T-helper 2 cell (primary cell): Measurements from ENCODE around the gene TMEM205.
"Not testable (repeated sequence)": the region's sequence is repeated elsewhere in the genome, so short reads cannot be mapped to it uniquely, and the experiment has no call there.

Source experiments
- DNase-seq, 5 experiments: peaks; one replicate each; pipeline versions ENCODE4 v3.0.0 to v3.0.0-alpha.2; 2012 to 2022

Gene TMEM205

GRCh38 chr19:11373166-11373884, 27.3 kb upstream of the TMEM205 start:
- DNase-seq: no peak

DNA sequence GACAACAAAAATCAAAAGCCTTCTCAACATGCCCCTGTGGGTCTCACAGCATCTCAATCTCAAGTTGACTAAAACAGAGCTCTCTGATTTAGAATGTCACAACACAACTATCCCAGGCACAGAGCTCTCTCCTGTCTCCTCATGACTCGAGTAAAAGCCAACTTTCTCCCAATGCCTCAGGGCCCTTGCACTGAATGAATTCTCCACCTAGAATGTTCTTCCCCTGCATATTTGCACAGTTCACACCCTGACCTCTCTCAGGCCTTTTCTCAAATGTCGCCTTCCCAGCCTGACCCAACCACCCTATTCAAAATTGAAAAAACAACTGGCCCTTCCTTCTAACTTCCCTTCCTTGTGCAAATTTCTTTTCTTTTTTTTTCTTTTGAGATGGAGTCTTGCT, 24.7 kb upstream of the TMEM205 start:
- DNase-seq: no peak

GRCh38 chr19:11367528-11367927, 21.5 kb upstream of the TMEM205 start:
- DNase-seq: no peak

DNA sequence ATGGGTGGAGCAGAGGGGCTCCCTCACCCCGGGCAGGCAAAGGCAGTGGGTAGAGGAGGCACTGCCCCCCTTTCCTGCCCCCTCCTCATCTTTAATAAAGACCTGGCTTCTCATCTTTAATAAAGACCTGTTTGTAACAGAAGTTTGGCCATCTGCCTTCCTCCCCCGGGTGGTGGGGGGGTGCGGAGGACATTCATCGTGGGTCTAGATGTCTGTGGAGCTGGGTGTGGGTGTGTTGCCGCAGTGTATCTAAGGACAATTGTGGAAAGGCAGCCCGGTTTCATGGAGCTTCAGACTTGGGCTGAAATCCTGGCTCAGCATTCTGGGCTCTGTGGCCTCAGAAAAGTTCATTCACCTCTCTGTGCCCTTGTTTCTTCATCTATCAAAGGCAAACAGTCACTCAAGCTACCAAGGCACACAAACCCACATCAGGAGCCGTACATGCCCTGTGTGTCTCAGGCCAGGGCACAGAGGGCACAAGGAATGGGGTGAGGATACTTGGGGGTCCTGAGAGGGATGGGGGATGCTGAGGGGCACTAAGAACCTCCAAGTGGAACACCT, 19.6 kb upstream of the TMEM205 start:
- no peak for DNase-seq

DNA sequence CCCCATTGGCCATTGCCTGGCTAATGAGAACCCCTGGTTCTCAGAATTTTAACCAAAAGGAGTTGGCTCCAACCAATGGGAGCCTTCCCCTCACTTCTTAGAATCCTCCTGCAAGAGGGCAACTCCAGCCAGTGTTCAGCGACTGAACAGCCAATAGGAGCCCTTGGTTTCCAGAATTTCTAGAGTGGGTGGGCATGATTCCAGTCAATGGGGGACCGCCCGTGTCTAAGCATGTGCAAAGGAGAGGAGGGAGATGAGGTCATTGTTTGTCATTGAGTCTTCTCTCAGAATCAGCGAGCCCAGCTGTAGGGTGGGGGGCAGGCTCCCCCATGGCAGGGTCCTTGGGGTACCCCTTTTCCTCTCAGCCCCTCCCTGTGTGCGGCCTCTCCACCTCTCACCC, 18.9 kb upstream of the TMEM205 start:
- no peak for DNase-seq

DNA sequence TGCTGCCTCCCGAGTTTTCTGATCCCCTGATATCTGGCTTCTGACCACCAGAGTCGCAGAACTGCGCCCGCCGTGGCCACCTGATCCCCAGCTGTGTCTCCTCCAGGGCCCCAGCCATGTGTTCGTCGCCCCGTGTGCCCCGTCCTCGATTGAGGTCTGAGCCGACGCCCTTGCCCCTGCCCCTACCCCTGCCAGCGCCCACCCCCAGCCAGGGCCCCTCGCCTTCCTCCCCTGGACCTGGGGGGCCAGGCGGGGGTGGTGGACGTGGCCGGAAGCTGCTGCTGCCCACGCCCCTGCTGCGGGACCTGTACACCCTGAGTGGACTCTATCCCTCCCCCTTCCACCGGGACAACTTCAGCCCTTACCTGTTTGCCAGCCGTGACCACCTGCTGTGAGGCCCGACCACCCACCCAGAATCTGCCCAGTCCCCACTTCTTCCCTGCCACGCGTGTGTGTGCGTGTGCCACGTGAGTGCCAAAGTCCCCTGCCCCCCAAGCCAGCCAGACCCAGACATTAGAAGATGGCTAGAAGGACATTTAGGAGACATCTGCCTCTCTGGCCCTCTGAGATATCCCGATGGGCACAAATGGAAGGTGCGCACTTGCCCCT, 18.3 kb upstream of the TMEM205 start:
- no peak for DNase-seq

- no peak for DNase-seq
These were observed 17.8 kb upstream of the TMEM205 start for GRCh38 chr19:11363881-11364280.

GRCh38 chr19:11361771-11362731, 16.0 kb upstream of the TMEM205 start:
- DNase-seq: no peak

DNA sequence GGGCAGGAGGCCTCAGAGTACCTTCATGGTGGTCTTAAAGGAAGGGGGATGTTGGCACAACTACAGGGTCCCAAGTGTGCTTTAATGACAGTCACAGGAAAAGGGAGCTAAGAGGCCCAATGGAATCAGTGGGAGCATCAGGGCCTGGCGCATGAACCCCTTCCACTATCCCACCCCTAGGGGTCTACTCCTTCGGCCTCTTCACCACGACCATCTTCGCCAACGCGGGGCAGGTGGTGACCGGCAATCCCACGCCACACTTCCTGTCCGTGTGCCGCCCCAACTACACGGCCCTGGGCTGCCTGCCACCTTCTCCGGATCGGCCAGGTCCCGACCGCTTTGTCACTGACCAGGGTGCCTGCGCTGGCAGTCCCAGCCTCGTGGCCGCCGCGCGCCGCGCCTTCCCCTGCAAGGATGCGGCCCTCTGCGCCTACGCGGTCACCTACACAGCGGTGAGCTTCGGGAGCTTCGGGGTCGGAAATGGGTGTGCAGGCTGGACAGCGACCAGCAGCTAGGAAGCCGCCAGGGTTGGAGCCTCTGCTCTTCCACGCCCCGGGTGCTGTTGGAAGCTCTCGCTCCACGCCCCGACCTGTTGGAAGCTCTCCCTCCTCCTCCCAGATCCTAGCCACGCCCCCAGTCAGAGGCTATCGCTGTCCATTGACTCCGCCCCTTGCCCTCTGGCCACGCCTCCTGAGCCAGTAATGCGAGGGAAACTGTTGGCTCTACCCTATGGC, 15.1 kb upstream of the TMEM205 start:
- DNase-seq: no peak

DNA sequence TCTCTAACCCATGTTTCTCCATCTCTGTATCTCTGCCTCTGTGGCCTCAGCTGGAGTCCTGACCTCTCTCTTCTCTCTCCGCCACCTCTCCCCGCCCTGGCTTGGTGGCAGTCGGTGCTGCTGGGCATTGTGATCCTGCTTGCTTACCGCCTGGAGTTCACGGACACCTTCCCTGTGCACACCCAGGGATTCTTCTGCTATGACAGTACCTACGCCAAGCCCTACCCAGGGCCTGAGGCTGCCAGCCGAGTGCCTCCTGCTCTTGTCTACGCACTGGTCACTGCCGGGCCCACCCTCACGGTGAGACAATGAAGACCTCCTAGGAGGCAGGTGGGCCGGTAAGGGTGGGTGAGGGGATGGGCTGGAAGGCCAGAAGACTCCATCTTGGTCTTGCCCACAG, 13.4 kb upstream of the TMEM205 start:
- no peak for DNase-seq

GRCh38 chr19:11356676-11357550, 10.8 kb upstream of the TMEM205 start:
- no peak for DNase-seq

GRCh38 chr19:11356074-11356397, 10.0 kb upstream of the TMEM205 start:
- DNase-seq: no peak

- DNase-seq: peak; percentile 73 to 87 (median 77)
These were observed 9.3 kb upstream of the TMEM205 start, which contains the start of gene PLPPR2 for GRCh38 chr19:11355160-11356073. Gene PLPPR2, plus strand, starts transcription at chr19:11355432. Its CDS starts 2,242 bp downstream, at chr19:11357674.

GRCh38 chr19:11354102-11354501, 8.0 kb upstream of the TMEM205 start:
- not testable (repeated sequence) for DNase-seq

DNA sequence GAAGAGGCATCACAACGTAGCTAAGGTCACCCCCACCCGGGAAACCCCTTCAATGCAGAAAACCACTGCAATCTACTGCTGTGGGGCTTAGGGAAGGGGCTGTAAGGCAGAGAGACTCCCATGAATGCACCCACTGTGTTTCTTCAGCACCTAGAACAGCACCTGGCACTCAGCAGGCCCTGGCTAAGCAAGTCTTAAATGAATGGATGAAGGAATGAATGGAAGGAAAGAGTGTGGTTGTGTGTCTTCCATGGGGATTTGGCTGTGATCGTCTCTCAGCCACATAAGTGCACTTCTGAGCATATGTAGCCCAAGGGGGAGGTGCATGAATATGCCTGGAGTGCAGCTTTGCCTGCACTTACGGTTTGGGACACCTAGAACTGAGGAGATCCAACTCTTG, 3.1 kb upstream of the TMEM205 start:
- DNase-seq: no peak

DNA sequence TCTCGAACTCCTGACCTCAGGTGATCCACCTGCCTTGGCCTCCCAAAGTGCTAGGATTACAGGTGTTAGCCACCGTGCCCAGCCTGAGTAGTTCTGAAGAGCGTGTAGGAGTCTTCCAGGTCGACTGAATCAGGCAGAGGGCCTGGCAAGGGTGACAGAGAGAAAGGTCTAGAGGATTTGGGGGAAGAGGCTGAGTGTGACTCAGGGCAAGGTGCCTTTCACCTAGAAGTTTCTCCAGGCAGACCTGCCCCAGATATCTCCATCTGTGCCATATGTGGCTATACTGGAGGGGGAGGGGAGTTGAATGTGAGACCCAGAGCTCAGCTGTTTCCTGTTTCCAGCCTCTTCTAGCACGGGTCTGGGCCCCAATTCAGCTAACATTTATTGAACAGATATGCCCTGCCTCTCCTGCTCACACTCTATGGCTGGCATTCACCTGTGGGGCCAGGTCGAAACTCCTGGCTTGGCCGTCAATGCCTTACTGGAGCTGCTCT, 1.5 kb upstream of the TMEM205 start:
- DNase-seq: no peak

- no peak for DNase-seq
These were observed 805 bp downstream of the TMEM205 start for GRCh38 chr19:11345122-11345803.

DNA sequence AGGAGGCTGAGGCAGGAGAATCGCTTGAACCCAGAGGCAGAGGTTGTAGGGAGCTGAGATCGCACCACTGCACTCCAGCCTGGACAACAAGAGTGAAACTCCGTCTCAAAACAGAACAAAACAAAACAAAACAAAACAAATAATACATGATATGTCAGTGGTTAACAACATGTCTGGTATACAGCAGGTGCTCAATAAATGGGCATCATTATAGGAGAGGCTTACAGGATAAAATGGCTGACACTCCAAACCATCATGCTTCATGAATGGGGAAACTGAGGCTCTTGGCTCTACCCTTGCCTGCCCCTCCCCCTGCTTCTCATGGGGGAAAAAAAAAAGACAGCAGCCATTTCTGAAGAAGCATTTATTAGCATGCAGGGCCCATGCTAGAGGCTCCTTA, 3.6 kb downstream of the TMEM205 start:
- DNase-seq: no peak

GRCh38 chr19:11340099-11340467, 6.0 kb downstream of the TMEM205 start:
- DNase-seq: not testable (repeated sequence)
